GM12874 (cell line): ENCODE data around the gene MISP.

Experiments used
- CTCF ChIP-seq: IDR thresholded peaks from 2 replicates; pipeline ENCODE4 v1.5.1; 2011; ENCODE audit warnings: low read depth, mild to moderate bottlenecking, control low read depth, low read length, moderate library complexity; ENCODE audit not compliant: insufficient read depth

The MISP gene

DNA sequence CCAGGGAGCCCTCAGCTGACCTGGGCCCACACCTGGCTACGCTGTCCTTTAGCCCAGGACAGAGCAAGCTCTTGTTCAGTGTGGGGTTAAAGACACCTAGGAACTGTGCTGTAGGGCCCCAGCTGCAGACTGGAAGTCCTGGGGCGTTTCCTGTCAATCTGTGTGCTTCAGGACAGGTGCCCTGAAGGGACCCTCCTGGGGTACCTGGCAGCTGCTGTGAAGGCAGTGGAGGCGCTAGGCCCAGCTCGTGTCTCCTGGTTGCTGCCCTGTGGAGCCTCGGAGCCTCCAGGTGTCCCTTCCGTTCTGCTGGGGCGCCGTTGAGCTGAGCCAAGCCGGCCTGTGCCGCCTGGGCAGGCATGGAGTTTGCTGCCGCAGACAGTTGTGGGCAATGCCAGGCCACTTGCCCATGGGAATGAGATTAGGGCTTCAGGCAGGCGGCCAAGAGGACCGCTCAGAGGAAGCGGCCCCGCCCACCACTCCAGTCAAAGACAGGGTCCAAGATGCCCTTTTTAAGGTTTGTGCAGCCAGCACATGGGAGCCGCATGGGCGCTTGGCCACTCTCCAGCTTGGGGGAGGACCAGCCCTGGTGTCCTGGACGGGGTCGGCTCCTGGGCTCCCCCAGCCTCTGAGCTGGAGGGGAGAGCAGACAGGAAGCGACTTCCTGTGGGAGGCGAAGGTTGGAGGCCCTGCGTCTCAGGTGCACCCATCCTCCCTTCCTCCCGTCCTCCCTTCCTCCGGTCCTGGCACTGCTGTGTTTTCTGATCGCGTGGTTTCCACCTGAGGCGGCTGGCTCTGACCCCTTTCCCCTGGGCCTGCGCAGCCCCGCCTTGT, 50.3 kb downstream of the MISP start:
- no peak for TF ChIP-seq CTCF

- no peak for TF ChIP-seq CTCF
These were observed 51.1 kb downstream of the MISP start for GRCh38 chr19:801861-802497.

- TF ChIP-seq CTCF = no peak
These were observed 51.7 kb downstream of the MISP start for GRCh38 chr19:802498-803098.

- no peak for TF ChIP-seq CTCF
These were observed 52.2 kb downstream of the MISP start for GRCh38 chr19:803099-803561.

DNA sequence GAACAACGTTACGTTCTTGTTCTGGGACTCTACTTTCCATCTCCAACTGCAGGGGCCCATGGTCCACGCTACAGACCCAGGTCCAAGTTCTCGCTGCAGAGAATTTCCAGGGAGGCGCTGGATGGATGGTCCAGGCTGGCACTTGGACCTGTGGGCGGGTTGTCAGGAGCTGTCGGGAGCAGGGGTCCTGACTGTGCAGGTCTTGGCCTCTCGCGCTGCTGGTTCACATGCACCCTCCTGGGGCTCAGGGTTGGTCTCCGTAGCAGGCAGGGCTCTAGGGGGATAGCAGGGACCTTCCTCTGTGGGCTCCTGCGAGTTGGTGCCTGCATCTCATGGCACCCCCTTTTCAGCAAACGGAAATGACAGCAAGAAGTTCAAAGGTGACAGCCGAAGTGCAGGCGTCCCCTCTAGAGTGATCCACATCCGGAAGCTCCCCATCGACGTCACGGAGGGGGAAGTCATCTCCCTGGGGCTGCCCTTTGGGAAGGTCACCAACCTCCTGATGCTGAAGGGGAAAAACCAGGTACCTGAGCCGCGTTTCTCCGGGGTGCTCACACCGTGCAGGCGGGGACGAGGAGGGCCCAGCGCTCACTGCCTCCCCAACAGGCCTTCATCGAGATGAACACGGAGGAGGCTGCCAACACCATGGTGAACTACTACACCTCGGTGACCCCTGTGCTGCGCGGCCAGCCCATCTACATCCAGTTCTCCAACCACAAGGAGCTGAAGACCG, 52.9 kb downstream of the MISP start:
- no peak for TF ChIP-seq CTCF

DNA sequence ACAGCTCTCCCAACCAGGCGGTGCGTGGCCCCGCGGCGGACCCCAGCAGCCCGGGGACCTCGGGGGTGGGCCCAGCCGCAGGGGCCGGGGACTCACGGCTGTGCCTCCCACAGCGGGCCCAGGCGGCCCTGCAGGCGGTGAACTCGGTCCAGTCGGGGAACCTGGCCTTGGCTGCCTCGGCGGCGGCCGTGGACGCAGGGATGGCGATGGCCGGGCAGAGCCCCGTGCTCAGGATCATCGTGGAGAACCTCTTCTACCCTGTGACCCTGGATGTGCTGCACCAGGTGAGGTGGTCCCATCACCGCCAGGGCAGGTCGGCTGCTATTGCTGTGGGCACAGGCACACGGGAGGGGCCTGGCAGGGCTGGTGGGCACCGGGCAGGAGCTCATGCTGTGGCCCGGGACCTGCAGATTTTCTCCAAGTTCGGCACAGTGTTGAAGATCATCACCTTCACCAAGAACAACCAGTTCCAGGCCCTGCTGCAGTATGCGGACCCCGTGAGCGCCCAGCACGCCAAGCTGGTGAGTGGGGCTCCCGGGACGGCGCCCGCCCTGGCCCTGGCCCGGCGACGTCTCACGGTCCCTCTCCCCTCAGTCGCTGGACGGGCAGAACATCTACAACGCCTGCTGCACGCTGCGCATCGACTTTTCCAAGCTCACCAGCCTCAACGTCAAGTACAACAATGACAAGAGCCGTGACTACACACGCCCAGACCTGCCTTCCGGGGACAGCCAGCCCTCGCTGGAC, 53.7 kb downstream of the MISP start:
- TF ChIP-seq CTCF = no peak
